CD4-positive, alpha-beta T cell (primary cell): ENCODE results near the gene LEFTY1. TPM values are rescaled to one million over a fixed set of nuclear protein-coding genes. Genes with fewer than 3 reads are reported as not detected.

ENCODE experiments used
- ATAC-seq: fragments of 200-7000 bp; cut with Tn5 transposase; one replicate; pipeline ENCODE4 v1.10.0; 2022; ENCODE audit warnings: mild to moderate bottlenecking; ENCODE audit not compliant: poor library complexity
- CTCF ChIA-PET: fragments of 350-600 bp; sonication (Branson Sonifier 250); formaldehyde crosslinking; loops from one replicate; lab custom pipeline; 2021; ENCODE audit warnings: antibody characterized with exemption, inconsistent platforms; lab: Charles Lee
- POLR2A ChIA-PET: fragments of 350-600 bp; sonication (Branson Sonifier 250); formaldehyde crosslinking; loops from one replicate; lab custom pipeline; 2021; ENCODE audit warnings: antibody characterized with exemption, inconsistent platforms; lab: Charles Lee
- DNase-seq, 14 experiments: peaks; one replicate each; pipeline ENCODE4 v3.0.0-alpha.2; 2013 to 2020; ENCODE audit warnings: mixed read lengths in 2 of 14
- H3K27ac ChIP-seq, 2 donors: one replicate each; pipeline versions ENCODE4 v1.5.1 to v1.7.0; 2013; ENCODE audit warnings: low read length in 2 of 2, low read depth in 1 of 2, mild to moderate bottlenecking in 1 of 2
- H3K27me3 ChIP-seq, 2 experiments: 1 replicate in 1 of 2; 2 replicates in 1 of 2; pipeline versions ENCODE4 v1.6.1 to v1.7.0; 2013; ENCODE audit warnings: low read length in 2 of 2, control low read depth in 1 of 2, mild to moderate bottlenecking in 1 of 2, moderate library complexity in 1 of 2; ENCODE audit not compliant: insufficient read depth in 2 of 2, control insufficient read depth in 1 of 2
- H3K36me3 ChIP-seq: one replicate; pipeline ENCODE4 v1.6.1; 2013; ENCODE audit warnings: low read length, control low read depth; ENCODE audit not compliant: insufficient read depth
- H3K4me1 ChIP-seq: one replicate; pipeline ENCODE4 v1.6.1; 2013; ENCODE audit warnings: low read length, control low read depth; ENCODE audit not compliant: insufficient read depth
- H3K4me3 ChIP-seq: one replicate; pipeline ENCODE4 v1.5.1; 2013; ENCODE audit warnings: mild to moderate bottlenecking, low read length, moderate library complexity
- H3K9me3 ChIP-seq, 2 experiments: 1 replicate in 1 of 2; 2 replicates in 1 of 2; pipeline versions ENCODE4 v1.6.1 to v1.7.0; 2013; ENCODE audit warnings: low read length in 2 of 2, mild to moderate bottlenecking in 2 of 2, control low read depth in 1 of 2, moderate library complexity in 1 of 2; ENCODE audit not compliant: control insufficient read depth in 1 of 2, insufficient read depth in 1 of 2
- H3K27ac Mint-ChIP-seq: one replicate; pipeline ENCODE4 v1.8.0; 2020; ENCODE audit warnings: mixed read lengths
- H3K27me3 Mint-ChIP-seq: one replicate; pipeline ENCODE4 v1.8.0; 2021; ENCODE audit warnings: mixed read lengths
- H3K36me3 Mint-ChIP-seq: one replicate; pipeline ENCODE4 v1.8.0; 2021; ENCODE audit warnings: low read depth, mixed read lengths
- H3K4me1 Mint-ChIP-seq: one replicate; pipeline ENCODE4 v1.8.0; 2021; ENCODE audit warnings: low read depth, mixed read lengths
- H3K4me3 Mint-ChIP-seq: one replicate; pipeline ENCODE4 v1.8.0; 2020; ENCODE audit warnings: mild to moderate bottlenecking, mixed read lengths
- H3K9me3 Mint-ChIP-seq: one replicate; pipeline ENCODE4 v1.8.0; 2020; ENCODE audit warnings: mixed read lengths
- CTCF ChIP-seq: fragments of 200-600 bp; IDR thresholded peaks from one replicate; pipeline ENCODE4 v1.8.0; 2022; ENCODE audit warnings: antibody characterized with exemption, mild to moderate bottlenecking
- intact Hi-C, 2 experiments: fragments of 100-400 bp; cut with DNase I in 1 of 2; cut with micrococcal nuclease in 1 of 2; formaldehyde crosslinking; loops; one replicate each; pipeline versions ENCODE4 v1.15.1 to v1.9.0; 2023 to 2025; cut with DNase I, micrococcal nuclease
- total RNA-seq, 174 experiments: library from RNA in 2 of 174; stranded (reverse) in 2 of 174; gene quantifications; one replicate each; pipeline ENCODE4 v1.2.3 and lab custom pipeline; 2021 to 2026

The LEFTY1 gene
- total RNA-seq, 2 experiments from 2014 or later: not detected

- ATAC-seq: no peak
- Mint-ChIP-seq H3K27me3 (no peaks in the 10 kb centered on the region), H3K27ac (peak overlapping the region; percentile 96), H3K4me3 (peak overlapping the region; percentile 38), H3K9me3 (no peaks in the 10 kb centered on the region), H3K36me3 (peaks cover 83% of the 10 kb centered on the region), H3K4me1 (peaks cover 62% of the 10 kb centered on the region)
- Histone ChIP-seq H3K9me3 (no peaks in the 10 kb centered on the region), H3K27me3 (no peaks in the 10 kb centered on the region), H3K4me1 (peaks cover 54% of the 10 kb centered on the region), H3K4me3 (no peak overlapping the region), H3K36me3 (peaks cover 92% of the 10 kb centered on the region), H3K27ac (peak overlapping the region in 1 of 2 donors; percentile 42)
- peak in 6 of 14 experiments; percentile 13 to 71 (median 31) for DNase-seq
- intact Hi-C loops: loop anchor here in 1 of 2 experiments (10.0 kb wide), 1 partner anchor 295 kb away; no protein-coding TSS in a partner anchor
- ChIA-PET POLR2A (interaction anchor here (1.0 to 2.9 kb wide), 4 partner anchors 9 to 72 kb away, joined by 3 to 12 read pairs (median 7); partner anchors contain the start of gene SRP9), CTCF (no interaction called here)
- no peak for TF ChIP-seq CTCF
Measured at GRCh38 chr1:225849925-225850324, 39.0 kb downstream of the LEFTY1 start.

- Mint-ChIP-seq H3K4me3 (peak overlapping the region; percentile 22), H3K4me1 (peaks cover 55% of the 10 kb centered on the region), H3K9me3 (no peaks in the 10 kb centered on the region), H3K36me3 (peaks cover 67% of the 10 kb centered on the region), H3K27ac (peak overlapping the region; percentile 96), H3K27me3 (no peaks in the 10 kb centered on the region)
- Histone ChIP-seq H3K27ac (peak overlapping the region; percentile 46 to 61), H3K36me3 (peaks cover 76% of the 10 kb centered on the region), H3K4me1 (peaks cover 46% of the 10 kb centered on the region), H3K27me3 (no peaks in the 10 kb centered on the region), H3K9me3 (no peaks in the 10 kb centered on the region), H3K4me3 (no peak overlapping the region)
- DNase-seq: peak in 5 of 14 experiments; percentile 24 to 56 (median 39)
- ATAC-seq: peak; percentile 80
- intact Hi-C loops: loop anchor here in 1 of 2 experiments (10.0 kb wide), 1 partner anchor 293 kb away; no protein-coding TSS in a partner anchor
- ChIA-PET CTCF (no interaction called here), POLR2A (interaction anchor here (0.7 to 2.9 kb wide), 8 partner anchors 9 to 76 kb away, joined by 3 to 12 read pairs (median 5); partner anchors contain the start of genes PYCR2, SRP9 and TMEM63A)
- TF ChIP-seq CTCF: no peak
Measured at GRCh38 chr1:225848030-225848955, 40.7 kb downstream of the LEFTY1 start.

- Histone ChIP-seq H3K27ac (peak overlapping the region; percentile 46 to 61), H3K9me3 (no peaks in the 10 kb centered on the region), H3K27me3 (no peaks in the 10 kb centered on the region), H3K36me3 (peaks cover 69% of the 10 kb centered on the region), H3K4me3 (no peak overlapping the region), H3K4me1 (peaks cover 39% of the 10 kb centered on the region)
- H3K4me1 Mint-ChIP-seq: peaks cover 60% of the 10 kb centered on the region
- ATAC-seq (no peak), DNase-seq (no peak)
- CTCF ChIA-PET: no interaction called here
- TF ChIP-seq CTCF: no peak
- no peaks in the 10 kb centered on the region for H3K27me3 Mint-ChIP-seq
- POLR2A ChIA-PET: interaction anchor here (0.7 to 2.9 kb wide), 6 partner anchors 8 to 70 kb away, joined by 3 to 12 read pairs (median 6); partner anchors contain the start of genes SRP9 and TMEM63A
- H3K36me3 Mint-ChIP-seq: peaks cover 60% of the 10 kb centered on the region
- peak overlapping the region; percentile 96 for H3K27ac Mint-ChIP-seq
- no peak overlapping the region for H3K4me3 Mint-ChIP-seq
- intact Hi-C loops: loop anchor here in 1 of 2 experiments (10.0 kb wide), 1 partner anchor 293 kb away; no protein-coding TSS in a partner anchor
- no peaks in the 10 kb centered on the region for H3K9me3 Mint-ChIP-seq
Measured at GRCh38 chr1:225847610-225848009, 41.3 kb downstream of the LEFTY1 start.
